H4 (cell line): ENCODE measurements around the gene FBL. TPM values are rescaled to one million over a fixed set of nuclear protein-coding genes. Genes with fewer than 3 reads are reported as not detected.

Experiments
- DNase-seq: peaks from one replicate; pipeline ENCODE4 v3.0.0-alpha.2; 2015; ENCODE audit warnings: low spot score
- total RNA-seq: library from RNA; depleted of rRNA; stranded (reverse); fragments of >200 nt; shearing (Covaris generic); gene quantifications from 2 replicates; pipeline ENCODE4 v1.2.3, GENCODE V29; 2014

Gene FBL
- total RNA-seq, 1 experiment from 2014 or later: 256 TPM

DNA sequence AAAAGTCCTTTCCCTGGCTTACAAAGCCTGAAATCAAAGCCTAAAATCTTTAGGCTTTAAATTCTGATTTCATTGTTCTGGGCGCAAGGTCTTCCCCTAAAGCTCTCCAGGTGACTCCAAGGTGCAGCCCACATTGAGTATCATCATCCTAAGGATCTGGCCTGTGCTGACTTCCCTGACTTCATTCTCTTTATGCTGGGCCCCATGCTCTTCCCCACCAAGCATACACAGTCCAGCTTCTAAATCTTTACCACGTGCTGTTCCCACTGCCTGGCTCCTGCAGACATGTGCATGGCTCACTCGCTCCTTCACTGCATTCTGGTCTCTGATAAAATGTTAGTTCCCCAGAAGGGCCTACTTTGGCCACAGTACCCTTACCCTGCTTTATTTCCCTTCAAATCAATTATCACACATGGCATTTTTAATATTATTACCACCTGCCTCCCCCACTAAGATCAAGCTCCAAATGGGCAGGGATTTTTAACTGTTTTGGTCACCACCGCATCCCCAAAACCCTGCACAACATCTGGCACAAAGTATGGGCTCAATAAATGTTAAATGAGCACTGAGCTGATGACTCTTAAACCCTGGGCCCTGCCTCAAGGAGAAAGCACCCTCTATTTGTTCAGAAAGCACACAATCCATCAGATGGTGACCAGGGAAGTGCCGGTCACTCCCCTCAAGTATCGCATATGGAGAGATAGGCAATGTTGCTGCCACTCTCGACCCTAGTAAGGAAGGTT lies 3.3 kb downstream of the FBL start:
- no peak for DNase-seq

DNA sequence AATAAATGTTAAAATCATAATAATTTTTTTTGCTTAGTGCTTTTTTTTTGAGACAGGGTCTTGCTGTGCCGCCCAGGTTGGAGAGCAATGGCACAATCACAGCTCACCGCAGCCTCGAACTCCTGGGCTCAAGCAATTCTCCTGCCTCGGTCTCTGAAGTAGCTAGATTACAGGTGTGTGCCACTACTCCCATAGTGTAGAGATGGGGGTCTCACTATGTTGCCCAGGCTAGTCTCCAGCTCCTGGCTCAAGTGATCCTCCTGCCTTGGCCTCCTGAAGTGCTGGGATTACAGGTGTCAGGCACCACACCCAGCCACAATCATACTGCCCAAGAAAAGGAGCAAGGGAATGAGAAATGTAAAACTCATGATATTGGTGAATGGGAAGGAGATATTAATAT lies 5.1 kb downstream of the FBL start:
- DNase-seq: no peak

DNA sequence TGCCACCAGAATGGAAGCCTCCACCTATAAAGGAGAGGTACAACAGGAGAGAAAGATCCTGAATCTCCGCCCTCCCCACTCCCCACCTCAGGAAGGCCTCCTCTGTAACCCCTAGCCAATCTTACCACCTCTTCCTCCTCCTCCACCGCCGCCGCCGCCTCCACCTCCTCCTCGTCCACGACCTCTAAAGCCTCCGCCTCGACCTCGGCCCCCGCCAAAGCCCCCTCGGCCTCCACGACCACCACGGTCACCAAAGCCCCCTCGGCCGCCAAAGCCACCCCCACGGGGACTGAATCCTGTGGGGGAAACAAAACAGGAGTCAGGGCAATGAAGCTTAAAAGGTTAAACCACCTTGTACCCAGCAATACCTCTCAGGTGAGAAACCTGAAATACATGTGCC lies 5.7 kb downstream of the FBL start:
- DNase-seq: no peak

DNA sequence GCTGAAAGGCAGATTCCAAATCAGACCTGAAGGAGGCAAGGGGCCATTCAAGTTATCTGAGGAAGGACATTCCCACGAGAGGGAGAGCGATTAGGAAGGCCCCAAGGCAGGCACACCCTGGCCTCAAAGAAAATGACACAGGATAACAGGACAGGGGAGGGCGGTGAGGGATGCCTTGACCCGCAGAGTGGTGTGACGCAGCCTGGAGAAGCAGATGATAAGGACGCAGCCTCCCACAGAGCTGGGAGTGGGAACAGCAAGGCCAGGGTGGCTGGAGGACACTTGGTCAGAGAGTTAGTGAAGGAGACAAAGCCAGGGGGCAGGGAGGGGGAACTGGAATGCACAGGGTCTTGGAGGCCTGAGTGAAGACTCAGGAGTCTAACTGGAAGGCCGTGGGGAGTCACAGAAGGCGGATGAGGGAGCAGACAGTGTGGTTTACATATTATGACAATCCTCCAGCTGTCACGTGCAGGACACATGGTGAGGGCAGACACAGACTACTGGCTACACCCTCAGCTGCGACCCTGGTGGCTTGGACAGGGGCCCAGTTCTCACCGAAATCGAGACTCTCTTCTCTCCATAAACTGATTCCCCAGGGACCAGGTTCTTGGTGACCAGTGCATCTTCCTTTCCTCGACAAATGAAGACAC lies 6.4 kb downstream of the FBL start:
- DNase-seq: no peak

DNA sequence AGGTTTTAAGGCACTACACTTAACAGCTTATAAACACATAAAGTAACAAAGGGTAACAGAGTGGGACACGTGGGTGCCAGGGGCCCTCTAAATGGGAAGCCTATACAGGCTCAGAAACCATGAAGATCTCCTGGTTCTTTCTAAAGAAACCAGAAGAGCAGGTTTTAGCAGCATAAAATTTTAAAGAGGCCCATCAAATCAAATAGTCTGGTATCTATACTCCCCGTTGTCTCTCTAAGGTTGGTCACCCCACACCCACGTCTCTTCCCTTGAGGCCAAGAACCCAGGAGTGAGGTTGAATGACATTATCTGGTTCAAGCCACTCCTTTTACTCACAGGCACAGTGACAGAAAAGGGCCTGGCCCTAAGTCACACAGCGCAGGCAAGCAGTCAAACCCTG lies 7.6 kb downstream of the FBL start:
- no peak for DNase-seq

DNA sequence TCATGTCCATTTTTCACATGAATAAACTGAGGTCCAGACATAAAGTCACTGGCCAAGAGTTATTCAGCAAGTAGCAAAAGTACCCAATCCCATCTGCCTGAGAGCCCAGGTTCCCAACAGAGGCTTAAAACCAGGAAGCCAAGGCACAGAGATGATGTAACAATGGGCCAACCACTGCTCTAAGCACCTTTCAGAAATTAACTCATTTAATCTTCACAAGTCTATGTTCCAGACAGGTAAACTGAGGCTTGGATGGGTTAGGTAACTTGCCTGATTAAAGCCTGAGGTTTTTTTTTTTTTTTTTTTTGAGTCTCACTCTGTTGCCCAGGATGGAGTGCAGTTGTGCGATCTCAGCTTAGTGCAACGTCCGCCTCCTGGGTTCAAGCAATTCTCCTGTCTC lies 8.2 kb downstream of the FBL start:
- no peak for DNase-seq

DNA sequence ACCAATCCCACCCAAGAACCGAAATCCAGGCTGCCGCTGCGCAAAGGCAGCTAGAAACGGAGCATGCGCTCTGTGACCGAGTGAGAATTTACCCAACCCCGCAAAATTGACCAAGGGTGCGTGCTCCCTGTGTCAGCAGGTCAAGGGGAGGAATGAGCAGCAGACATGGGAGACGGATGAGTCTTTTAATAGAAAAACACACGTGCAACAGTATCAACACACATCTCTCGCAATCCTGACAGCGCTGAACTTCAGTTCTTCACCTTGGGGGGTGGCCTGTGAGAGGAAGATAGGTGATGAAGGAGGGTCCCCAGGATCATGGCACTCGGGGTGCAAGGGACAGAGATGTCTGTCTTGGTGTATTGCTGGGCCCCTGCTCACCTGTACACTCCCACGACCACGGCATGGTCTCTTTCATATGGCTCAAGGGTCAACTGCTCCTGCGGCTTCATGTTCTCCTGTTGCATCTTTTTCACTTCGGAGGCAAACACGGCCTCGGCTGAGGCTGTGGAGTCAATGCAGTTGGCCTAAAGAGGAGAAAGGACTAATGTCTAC lies 11.8 kb downstream of the FBL start:
- no peak for DNase-seq

DNA sequence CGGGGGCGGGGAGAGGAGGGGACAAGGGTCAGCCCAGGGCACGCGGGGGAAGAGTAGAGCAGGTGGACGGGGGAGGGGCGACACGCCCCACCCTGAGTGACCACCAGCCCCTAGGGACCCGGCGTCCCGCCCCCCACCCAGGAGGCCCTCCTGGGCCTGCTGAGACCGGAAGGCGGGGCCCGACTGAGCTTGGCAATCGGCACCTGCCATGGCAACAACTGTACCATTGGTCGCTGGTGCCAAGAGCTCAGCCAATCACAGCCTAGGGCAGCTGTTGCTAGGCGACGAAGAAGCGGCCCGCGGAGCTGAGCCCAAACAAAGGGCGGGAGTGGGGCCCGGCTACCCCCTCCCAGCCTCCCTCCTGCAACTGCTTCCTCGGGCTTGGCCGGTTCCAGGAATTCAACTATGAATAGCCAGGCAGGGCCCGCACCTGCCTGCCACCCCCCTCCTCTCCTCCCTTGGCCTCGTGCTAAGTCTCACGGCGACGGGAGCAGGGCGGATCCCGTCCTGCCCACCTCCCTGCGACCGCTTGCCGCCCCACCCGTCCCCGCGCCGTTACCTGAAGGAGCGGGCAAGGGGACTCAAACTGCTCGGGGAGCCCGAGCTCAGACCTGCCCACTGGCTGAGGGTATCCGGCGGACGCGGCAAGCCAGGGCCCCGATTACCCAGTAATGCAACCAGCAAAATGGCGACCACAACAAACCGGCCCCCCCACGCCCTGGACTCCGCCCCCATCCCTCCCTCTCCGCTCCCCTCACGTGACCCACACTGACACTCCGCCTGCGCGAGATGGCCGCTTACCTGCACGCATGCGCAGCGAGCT lies 12.5 kb downstream of the FBL start, which contains the start of gene DYRK1B:
DYRK1B (minus strand) TSS at position 699 of the 823 bp plus-strand sequence. CDS start 2,295 bp downstream, outside the sequence.
- DNase-seq: peak; percentile 93

DNA sequence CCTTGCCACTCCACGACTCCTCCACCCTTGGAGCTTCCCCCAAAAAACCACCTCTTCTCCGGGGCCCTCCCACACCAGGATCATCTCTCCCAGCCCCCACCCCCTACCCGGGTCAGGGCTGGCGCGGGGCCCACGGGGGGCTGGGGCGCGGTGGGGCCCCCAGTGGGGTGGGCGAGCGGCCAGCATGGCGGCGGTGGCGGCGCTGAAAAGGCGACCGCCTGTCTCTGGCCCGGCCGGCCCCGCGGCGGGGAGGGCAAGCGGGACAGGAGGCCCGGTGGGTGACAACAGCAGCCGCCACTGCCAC lies 13.1 kb downstream of the FBL start:
- DNase-seq: no peak

DNA sequence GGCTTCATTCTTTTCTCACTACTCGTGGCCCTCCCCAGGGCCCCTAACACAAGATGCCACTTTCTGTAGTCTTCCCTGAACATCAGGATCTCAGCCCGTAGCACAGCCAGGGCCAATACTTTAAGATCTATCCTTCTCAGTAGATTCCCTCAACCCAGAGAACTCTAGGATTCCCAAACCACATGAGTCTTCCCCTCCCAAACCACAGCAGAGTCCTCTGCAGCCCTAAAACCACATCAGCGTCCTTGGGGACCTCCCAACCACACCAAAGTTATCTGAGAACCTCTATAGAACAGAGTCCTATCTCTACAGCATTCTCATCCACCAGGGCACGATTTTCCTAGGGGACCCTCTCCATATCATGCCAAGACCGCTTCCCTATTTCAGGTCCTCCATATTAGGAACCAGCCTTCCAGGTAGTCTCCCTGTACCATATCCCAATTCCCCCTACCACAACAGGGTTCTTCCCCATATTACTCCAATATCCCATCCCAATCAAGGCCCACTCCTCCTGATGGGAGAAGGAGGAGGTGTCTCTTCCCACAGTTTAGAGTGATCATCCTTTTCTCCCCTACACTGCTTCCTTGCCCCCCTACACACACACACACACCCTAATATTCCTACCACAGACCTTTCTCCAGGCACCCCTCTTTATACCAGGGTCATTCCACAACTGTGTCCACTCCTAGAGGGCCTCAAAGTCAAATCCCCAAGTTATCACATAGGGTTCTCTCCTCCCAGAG lies 13.7 kb downstream of the FBL start:
- DNase-seq: no peak

DNA sequence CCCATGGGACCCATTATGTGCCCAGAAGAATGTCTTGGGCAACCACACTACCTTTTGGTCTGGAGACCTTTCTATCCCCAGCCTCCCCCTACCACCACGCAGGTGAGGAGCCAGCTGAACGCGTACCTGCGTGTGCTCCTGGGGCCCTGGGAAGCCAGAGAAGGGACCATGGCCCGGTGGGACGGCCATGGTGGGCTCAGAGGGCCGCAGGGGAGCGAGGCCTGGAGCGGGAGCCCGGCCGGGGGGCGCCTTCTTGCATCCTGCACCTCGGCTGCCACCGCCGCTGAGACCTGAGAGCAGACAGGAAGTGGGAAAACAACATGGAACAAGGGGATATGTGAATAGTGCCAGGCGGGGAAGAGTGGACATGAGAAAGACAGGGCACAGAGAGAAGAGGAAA lies 14.5 kb downstream of the FBL start:
- no peak for DNase-seq

DNA sequence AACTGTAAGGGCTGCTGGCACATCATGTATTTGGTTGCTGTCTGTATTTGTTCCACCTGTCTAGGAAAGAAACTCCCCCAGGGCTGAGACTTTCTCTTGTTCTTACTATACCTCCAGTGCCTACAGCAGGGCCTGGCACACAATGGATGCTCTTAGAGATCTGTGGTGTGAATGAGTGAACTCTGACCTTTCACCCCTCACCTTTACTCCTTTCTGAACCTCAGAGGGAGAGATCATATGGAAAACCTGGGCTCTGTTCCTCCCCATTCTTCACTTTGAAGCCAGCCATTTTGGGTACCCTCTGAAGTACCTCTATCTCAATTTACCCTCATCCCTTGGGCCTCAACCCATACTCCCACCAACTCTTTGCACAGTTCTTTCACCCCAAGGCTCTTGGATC lies 15.3 kb downstream of the FBL start:
- no peak for DNase-seq

DNA sequence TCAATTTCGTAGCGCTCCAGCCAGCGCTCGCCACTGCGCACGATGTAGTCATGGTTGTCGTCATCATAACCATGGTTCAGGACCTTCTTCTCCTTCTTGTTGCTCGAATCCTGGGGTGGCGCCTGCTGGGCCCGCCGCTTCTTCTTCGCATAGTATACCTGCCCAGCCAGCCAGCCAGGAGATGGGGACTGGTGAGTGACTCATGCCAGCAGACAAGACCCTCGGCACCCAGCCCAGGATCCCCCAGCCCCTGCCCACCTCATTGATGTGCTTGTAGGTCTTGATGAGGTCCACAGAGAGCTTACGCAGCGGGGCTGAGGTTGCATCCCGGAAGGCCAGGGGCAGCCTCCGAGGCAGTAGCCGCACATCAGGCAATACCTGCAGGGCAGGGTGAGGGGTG lies 15.8 kb downstream of the FBL start:
- DNase-seq: no peak

DNA sequence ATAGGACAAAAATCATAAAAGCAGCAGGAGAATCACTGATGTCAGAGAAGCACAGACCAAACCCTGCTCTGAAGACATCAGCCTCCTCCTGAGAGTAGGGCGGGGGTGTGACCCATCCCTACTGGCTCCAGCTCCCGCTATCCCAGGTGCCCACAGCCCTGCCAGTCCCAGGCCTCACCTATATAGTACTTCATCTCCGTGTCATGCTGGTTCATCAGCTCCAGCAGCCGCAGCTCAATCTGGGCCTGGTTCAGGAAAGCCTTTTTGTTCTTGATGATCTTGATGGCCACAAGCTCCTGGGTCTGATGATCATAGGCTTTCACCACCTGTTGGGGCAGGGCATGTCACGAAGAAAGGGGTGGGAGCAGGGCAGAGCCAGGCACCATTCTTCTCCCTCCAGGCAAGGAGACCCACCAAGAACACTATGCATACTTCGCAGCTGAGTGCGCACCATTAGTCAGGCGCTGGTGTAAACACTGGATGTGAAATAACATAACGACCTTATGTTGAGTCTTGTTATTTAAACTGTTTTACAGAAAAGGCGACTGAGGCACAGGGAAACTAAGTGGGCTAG lies 16.4 kb downstream of the FBL start:
- no peak for DNase-seq

DNA sequence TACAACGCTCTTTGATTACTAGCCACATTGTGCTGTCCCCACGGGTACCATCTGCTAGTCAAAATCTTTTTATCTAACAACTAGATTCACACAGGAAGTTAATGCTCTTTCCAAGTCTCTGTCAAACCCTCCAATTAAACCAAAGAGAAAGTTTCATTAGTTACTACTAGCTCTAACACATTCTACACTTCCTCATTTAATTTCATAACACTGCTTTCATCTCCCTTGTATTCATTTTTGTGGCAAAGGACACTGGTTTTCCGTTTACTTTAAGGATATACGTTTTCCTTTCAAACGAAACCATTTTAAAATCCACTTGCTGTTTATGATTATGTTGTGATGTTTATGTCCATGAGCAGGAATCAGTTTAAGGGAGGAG lies 17.5 kb downstream of the FBL start:
- DNase-seq: no peak

DNA sequence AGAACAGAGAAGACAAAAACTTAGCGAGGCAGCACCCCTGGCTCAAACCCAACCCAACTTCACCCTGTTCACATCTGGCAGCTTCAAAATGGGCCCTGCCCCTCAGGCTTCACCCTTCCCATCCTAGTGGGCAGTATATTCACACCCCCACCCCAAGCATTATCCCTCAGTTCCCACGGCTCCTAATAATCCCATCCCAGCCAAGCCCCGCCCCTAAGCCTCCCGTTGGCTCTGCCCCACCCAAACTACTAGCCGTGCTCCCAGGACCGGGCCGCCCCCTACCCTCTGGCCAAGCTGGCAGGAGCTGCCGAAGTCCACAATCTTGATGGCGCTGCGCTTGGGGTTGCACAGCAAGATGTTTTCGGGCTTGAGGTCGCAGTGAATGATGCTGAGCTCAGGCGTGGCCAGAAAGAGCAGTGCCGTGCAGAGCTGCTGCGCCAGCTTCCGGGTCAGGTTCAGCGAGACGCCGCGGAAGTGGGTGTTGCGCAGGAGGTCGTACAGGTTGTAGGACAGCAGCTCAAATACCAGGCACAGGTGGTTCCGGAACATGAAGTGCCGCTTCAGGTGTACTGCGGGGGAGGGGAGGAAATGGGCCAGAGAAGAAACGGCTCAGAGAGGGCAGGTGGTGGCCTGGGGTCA lies 18.0 kb downstream of the FBL start:
- no peak for DNase-seq

DNA sequence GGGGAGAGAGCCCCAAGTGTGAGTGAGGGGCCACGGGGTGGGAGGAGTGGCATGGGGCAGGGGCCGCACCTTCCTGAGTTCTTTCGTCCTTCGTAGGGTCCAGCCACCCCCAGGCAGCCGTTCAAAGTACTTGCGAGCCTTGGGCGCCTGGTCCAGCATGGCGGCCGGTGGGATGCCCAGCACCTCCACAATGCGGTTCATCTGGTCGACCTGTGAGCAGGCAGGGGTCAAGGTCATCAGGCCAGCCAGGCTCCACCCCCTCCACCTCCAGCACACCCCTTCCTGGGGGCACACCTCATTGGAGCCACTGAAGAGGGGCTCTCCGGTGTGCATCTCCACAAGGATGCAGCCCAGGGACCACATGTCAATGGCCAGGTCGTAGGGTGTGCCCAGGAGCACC lies 19.0 kb downstream of the FBL start:
- no peak for DNase-seq

DNA sequence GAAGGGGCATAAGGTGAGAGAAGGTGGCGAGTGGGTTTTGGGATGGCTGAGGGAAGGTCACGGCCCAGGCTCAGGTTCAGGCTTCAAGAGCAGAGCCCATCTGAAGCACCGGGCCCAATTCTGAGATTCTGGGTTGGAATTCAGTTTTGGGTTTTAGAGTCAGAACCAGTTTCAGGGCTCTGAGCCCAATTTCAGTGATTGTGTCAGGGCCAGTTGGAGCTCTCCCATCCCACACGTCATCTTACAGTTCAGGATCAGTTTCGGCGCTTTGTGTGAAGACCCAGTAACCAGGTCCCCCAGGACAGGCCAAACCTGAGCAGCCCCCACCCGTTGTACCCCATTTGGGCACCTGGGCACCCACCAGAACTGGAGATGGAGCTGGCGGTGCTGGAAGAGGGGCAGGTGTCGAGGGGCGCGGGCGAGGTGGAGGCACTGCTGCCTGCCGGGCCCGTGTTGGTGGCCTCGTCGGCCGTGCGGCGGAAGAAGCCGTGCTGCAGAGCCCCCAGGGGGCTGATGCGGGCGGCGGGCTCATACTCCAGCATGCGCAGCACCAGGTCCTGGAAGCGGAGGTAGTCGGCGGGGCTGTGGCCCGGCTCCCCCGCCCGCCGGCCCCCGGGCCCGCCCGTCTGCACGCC lies 19.8 kb downstream of the FBL start:
- DNase-seq: no peak

DNA sequence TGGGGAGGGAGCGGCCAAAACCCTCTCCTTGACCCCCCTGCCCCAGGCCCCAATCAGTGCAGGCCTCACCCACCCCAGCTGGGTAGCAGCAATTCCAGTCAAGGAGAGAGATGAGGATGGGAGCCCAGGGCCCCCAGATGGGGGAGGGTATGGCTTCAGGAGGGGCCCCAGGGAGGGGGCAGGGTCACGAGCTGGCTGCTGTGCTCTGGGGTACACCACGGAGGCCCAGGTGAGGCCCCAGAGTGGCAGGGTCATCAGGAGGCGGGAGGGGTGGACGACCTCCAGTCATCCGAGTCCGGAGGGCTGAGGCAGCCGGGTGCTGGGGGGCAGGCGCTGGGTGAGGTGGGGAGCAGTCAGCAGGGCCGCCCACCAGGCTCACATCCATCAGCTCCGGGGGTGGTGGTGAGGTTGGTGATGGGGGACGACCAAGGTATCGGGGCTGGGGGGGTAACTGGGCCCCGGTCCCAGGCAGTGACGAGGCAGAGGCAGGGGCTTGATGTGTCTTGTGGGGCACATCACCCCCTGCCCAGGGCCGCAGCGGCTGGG lies 20.6 kb downstream of the FBL start:
- no peak for DNase-seq

DNA sequence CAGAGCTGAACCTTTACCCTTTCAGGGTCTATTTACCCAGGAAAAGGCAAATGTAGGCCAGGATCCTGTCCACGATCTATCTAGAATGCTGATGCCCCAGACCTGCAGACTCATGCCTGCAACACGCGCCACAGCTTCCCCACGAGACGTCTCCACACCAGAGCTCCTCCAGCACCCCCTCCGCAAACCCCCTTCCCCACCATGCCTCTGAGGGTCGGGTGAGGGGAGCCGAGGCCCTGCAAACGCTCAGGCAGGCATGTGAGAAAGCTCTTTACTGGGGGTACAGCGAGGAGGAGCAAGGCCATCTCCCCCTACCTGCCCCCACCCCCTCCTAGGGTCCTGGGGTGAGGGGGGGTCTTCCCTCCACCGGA lies 21.1 kb downstream of the FBL start:
- no peak for DNase-seq
